HG03135 (cell line): ENCODE data around the gene RIT2.

Source experiments
- ATAC-seq: cut with Tn5 transposase; IDR thresholded peaks from one replicate; pipeline ENCODE4 v1.9.1; 2021; ENCODE audit warnings: mild to moderate bottlenecking, moderate library complexity; ENCODE audit not compliant: unreplicated experiment

RIT2 gene

GRCh38 chr18:42706618-42707017 is 408.9 kb downstream of the RIT2 start:
- no peak for ATAC-seq

- no peak for ATAC-seq
These were observed 409.4 kb downstream of the RIT2 start for GRCh38 chr18:42706029-42706608.
